HG02840 (cell line): ENCODE measurements around the gene AFF4.
A peak's percentile ranks its signal among the peaks of the same experiment; 100 is the strongest.

Experiments
- ATAC-seq: cut with Tn5 transposase; IDR thresholded peaks from one replicate; pipeline ENCODE4 v1.9.1; 2021; ENCODE audit warnings: mild to moderate bottlenecking, moderate library complexity, moderate number of reproducible peaks; ENCODE audit not compliant: unreplicated experiment, low FRiP score

The AFF4 gene

GRCh38 chr5:132896685-132897084 is 66.7 kb downstream of the AFF4 start:
- ATAC-seq = no peak

GRCh38 chr5:132895719-132896305 is 67.6 kb downstream of the AFF4 start:
- ATAC-seq = no peak

- ATAC-seq = no peak
Observed at GRCh38 chr5:132890817-132891216, 72.6 kb downstream of the AFF4 start.

- no peak for ATAC-seq
Observed at GRCh38 chr5:132889501-132889900, 73.9 kb downstream of the AFF4 start.

GRCh38 chr5:132887283-132887682 is 76.2 kb downstream of the AFF4 start:
- ATAC-seq = no peak

- ATAC-seq = no peak
Observed at GRCh38 chr5:132886064-132886823, 77.2 kb downstream of the AFF4 start.

GRCh38 chr5:132884548-132884947 is 78.9 kb downstream of the AFF4 start:
- ATAC-seq = no peak

- ATAC-seq = no peak
Observed at GRCh38 chr5:132883261-132883834, 80.1 kb downstream of the AFF4 start.

GRCh38 chr5:132877938-132878337 is 85.5 kb downstream of the AFF4 start:
- no peak for ATAC-seq

GRCh38 chr5:132877466-132877865 is 86.0 kb downstream of the AFF4 start:
- no peak for ATAC-seq

GRCh38 chr5:132876020-132876759 is 87.2 kb downstream of the AFF4 start:
- no peak for ATAC-seq

GRCh38 chr5:132873930-132874271 is 89.5 kb downstream of the AFF4 start:
- no peak for ATAC-seq

- no peak for ATAC-seq
Observed at GRCh38 chr5:132873119-132873929, 90.1 kb downstream of the AFF4 start, which contains the start of gene LEAP2. TSS of gene LEAP2 (plus strand) at chr5:132873668. CDS start at chr5:132873695, 27 bp downstream.

- ATAC-seq = no peak
Observed at GRCh38 chr5:132872788-132873118, 90.7 kb downstream of the AFF4 start.

- no peak for ATAC-seq
Observed at GRCh38 chr5:132871459-132872284, 91.8 kb downstream of the AFF4 start.

- ATAC-seq = no peak
Observed at GRCh38 chr5:132870801-132871200, 92.6 kb downstream of the AFF4 start.

GRCh38 chr5:132868754-132869153 is 94.7 kb downstream of the AFF4 start:
- ATAC-seq = no peak

- ATAC-seq = no peak
Observed at GRCh38 chr5:132867046-132867451, 96.4 kb downstream of the AFF4 start.

GRCh38 chr5:132866342-132867045 is 96.9 kb downstream of the AFF4 start, which contains the start of the genes GDF9 and UQCRQ:
TSS of gene GDF9 (minus strand) at chr5:132866469. CDS start at chr5:132864533, 1,936 bp downstream.
TSS of gene UQCRQ (plus strand) at chr5:132866642. CDS start at chr5:132866882, 240 bp downstream.
- peak; percentile 99 for ATAC-seq
